K562 (cell line): ENCODE data around the gene PVALEF.

Experiments
- KLF1 ChIP-seq: fragments of 450-650 bp; IDR thresholded peaks from 2 replicates; pipeline ENCODE4 v1.6.1; 2016; ENCODE audit warnings: missing genetic modification characterization, missing compliant biosample characterization
- RFX5 ChIP-seq: IDR thresholded peaks from 2 replicates; pipeline ENCODE4 v1.6.1; 2011; ENCODE audit warnings: low read depth, mild to moderate bottlenecking, improper control_type of control experiment, low read length
- SP1 ChIP-seq: sonication (generic); formaldehyde crosslinking; IDR thresholded peaks from 2 replicates; pipeline ENCODE4 v1.8.1; 2022; ENCODE audit warnings: mild to moderate bottlenecking, missing genetic modification reagents
- ZNF140 ChIP-seq: fragments of 250-450 bp; sonication (Bioruptor Pico); IDR thresholded peaks from 2 replicates; pipeline ENCODE4 v1.8.0; 2021; ENCODE audit warnings: moderate library complexity, mild to moderate bottlenecking, inconsistent platforms
- TF ChIP-seq, protein P1 (sequence below): fragments of 450-650 bp; IDR thresholded peaks from 2 replicates; pipeline ENCODE4 v1.6.1; 2017; ENCODE audit warnings: antibody characterized with exemption, mild to moderate bottlenecking
- TF ChIP-seq, protein P2 (sequence below), 3 experiments: IDR thresholded peaks in 2 of 3; conservative IDR thresholded peaks in 1 of 3; 2 replicates each; pipeline ENCODE4 v1.5.1; 2011 to 2012; ENCODE audit warnings: low read length in 3 of 3, mild to moderate bottlenecking in 3 of 3, control low read depth in 2 of 3, improper control_type of control experiment in 1 of 3, inconsistent platforms in 1 of 3, low read depth in 1 of 3, mixed read lengths in 1 of 3, moderate library complexity in 1 of 3; ENCODE audit not compliant: insufficient read depth in 2 of 3
- TF ChIP-seq, protein P3 (sequence below): sonication (generic); formaldehyde crosslinking; IDR thresholded peaks from 2 replicates; pipeline ENCODE4 v1.8.0; 2022; ENCODE audit warnings: mild to moderate bottlenecking, missing genetic modification reagents, borderline replicate concordance

DNA sequence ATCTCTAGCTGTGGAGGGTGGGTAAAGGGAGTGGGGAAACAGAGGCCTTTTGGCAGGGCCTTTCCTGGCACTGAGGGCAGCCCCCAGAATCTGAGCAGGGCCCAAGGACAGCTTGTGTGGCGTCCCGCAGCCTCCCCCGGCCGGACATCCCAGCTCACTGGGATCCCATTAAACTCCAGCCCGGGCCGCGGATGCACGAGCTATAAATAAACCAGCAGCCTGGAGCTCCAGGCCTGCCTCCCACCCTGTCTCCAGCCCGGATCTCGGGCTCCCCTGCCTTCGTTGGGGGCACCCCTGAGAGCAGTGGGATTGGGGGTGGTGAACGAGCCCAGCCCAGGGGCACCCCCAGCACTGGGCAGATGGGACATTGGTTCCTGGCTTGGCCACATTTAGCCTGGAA is 14.6 kb downstream of the PVALEF start:
- TF ChIP-seq KLF1 (tag) (no peak), SP1 (CRISPR knock-in tag) (no peak), ZNF140 (CRISPR knock-in tag) (no peak), RFX5 (no peak)
- TF ChIP-seq, protein P1, sequence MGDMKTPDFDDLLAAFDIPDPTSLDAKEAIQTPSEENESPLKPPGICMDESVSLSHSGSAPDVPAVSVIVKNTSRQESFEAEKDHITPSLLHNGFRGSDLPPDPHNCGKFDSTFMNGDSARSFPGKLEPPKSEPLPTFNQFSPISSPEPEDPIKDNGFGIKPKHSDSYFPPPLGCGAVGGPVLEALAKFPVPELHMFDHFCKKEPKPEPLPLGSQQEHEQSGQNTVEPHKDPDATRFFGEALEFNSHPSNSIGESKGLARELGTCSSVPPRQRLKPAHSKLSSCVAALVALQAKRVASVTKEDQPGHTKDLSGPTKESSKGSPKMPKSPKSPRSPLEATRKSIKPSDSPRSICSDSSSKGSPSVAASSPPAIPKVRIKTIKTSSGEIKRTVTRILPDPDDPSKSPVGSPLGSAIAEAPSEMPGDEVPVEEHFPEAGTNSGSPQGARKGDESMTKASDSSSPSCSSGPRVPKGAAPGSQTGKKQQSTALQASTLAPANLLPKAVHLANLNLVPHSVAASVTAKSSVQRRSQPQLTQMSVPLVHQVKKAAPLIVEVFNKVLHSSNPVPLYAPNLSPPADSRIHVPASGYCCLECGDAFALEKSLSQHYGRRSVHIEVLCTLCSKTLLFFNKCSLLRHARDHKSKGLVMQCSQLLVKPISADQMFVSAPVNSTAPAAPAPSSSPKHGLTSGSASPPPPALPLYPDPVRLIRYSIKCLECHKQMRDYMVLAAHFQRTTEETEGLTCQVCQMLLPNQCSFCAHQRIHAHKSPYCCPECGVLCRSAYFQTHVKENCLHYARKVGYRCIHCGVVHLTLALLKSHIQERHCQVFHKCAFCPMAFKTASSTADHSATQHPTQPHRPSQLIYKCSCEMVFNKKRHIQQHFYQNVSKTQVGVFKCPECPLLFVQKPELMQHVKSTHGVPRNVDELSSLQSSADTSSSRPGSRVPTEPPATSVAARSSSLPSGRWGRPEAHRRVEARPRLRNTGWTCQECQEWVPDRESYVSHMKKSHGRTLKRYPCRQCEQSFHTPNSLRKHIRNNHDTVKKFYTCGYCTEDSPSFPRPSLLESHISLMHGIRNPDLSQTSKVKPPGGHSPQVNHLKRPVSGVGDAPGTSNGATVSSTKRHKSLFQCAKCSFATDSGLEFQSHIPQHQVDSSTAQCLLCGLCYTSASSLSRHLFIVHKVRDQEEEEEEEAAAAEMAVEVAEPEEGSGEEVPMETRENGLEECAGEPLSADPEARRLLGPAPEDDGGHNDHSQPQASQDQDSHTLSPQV = no peak
- TF ChIP-seq, protein P2, sequence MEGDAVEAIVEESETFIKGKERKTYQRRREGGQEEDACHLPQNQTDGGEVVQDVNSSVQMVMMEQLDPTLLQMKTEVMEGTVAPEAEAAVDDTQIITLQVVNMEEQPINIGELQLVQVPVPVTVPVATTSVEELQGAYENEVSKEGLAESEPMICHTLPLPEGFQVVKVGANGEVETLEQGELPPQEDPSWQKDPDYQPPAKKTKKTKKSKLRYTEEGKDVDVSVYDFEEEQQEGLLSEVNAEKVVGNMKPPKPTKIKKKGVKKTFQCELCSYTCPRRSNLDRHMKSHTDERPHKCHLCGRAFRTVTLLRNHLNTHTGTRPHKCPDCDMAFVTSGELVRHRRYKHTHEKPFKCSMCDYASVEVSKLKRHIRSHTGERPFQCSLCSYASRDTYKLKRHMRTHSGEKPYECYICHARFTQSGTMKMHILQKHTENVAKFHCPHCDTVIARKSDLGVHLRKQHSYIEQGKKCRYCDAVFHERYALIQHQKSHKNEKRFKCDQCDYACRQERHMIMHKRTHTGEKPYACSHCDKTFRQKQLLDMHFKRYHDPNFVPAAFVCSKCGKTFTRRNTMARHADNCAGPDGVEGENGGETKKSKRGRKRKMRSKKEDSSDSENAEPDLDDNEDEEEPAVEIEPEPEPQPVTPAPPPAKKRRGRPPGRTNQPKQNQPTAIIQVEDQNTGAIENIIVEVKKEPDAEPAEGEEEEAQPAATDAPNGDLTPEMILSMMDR (IDR thresholded peaks at IDR 0.05 in 2 of 3, conservative IDR thresholded peaks at IDR 0.05 in 1 of 3; ENCODE audit: insufficient read depth in 2 of 3, low read depth in 1 of 3, low read length in 3 of 3) = no peak
- TF ChIP-seq, protein P3, sequence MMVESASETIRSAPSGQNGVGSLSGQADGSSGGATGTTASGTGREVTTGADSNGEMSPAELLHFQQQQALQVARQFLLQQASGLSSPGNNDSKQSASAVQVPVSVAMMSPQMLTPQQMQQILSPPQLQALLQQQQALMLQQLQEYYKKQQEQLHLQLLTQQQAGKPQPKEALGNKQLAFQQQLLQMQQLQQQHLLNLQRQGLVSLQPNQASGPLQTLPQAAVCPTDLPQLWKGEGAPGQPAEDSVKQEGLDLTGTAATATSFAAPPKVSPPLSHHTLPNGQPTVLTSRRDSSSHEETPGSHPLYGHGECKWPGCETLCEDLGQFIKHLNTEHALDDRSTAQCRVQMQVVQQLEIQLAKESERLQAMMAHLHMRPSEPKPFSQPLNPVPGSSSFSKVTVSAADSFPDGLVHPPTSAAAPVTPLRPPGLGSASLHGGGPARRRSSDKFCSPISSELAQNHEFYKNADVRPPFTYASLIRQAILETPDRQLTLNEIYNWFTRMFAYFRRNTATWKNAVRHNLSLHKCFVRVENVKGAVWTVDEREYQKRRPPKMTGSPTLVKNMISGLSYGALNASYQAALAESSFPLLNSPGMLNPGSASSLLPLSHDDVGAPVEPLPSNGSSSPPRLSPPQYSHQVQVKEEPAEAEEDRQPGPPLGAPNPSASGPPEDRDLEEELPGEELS (CRISPR knock-in tag) = no peak
